A673 (cell line): ENCODE results near the gene SRGAP1. TPM values are rescaled to one million over a fixed set of nuclear protein-coding genes. Genes with fewer than 3 reads are reported as not detected.

ENCODE experiments used
- BruUV-seq: library from RNA; stranded (reverse); fragments of 400-500 nt; replicated peaks from 2 replicates; lab custom pipeline; 2021; lab: Mats Ljungman, UMichigan
- CTCF ChIA-PET: fragments of 300-600 bp; sonication (Branson Sonifier 250); formaldehyde crosslinking; loops from one replicate; lab custom pipeline; 2022; ENCODE audit warnings: antibody characterized with exemption; lab: Charles Lee
- POLR2A ChIA-PET: fragments of 300-600 bp; sonication (Branson Sonifier 250); formaldehyde crosslinking; loops from one replicate; lab custom pipeline; 2022; ENCODE audit warnings: antibody characterized with exemption; ENCODE audit not compliant: low non-redundant PET; lab: Charles Lee
- DNase-seq: peaks from one replicate; pipeline ENCODE4 v3.0.0-alpha.2; 2015; ENCODE audit warnings: low spot score
- H3K27ac ChIP-seq: fragments of 200-600 bp; sonication (generic); 2 replicates; pipeline ENCODE4 v1.5.1; 2016; ENCODE audit warnings: mixed run types, low read depth, mild to moderate bottlenecking, mixed read lengths, antibody characterized with exemption, low read length; ENCODE audit not compliant: poor library complexity, severe bottlenecking
- H3K27me3 ChIP-seq: fragments of 200-600 bp; sonication (generic); replicated peaks from 2 replicates; pipeline ENCODE4 v1.6.1; 2017; ENCODE audit warnings: mixed run types, low read depth, mild to moderate bottlenecking, mixed read lengths, antibody characterized with exemption, low read length; ENCODE audit not compliant: insufficient read depth, poor library complexity
- H3K36me3 ChIP-seq: fragments of 200-600 bp; sonication (generic); 2 replicates; pipeline ENCODE4 v1.6.1; 2016; ENCODE audit warnings: mixed run types, mild to moderate bottlenecking, mixed read lengths, antibody characterized with exemption, low read length; ENCODE audit not compliant: insufficient read depth, poor library complexity, severe bottlenecking
- H3K4me1 ChIP-seq: fragments of 200-600 bp; sonication (generic); 2 replicates; pipeline ENCODE4 v1.6.1; 2017; ENCODE audit warnings: mixed run types, mild to moderate bottlenecking, mixed read lengths, antibody characterized with exemption, low read length; ENCODE audit not compliant: insufficient read depth, poor library complexity, severe bottlenecking
- H3K4me3 ChIP-seq: fragments of 200-600 bp; sonication (generic); 2 replicates; pipeline ENCODE4 v1.5.1; 2016; ENCODE audit warnings: low read depth, mixed run types, mild to moderate bottlenecking, mixed read lengths, low read length; ENCODE audit not compliant: poor library complexity, severe bottlenecking
- H3K9me3 ChIP-seq: fragments of 200-600 bp; sonication (generic); 2 replicates; pipeline ENCODE4 v1.6.1; 2016; ENCODE audit warnings: mixed run types, low read depth, mild to moderate bottlenecking, mixed read lengths, antibody characterized with exemption, low read length; ENCODE audit not compliant: poor library complexity, severe bottlenecking
- CTCF ChIP-seq: fragments of 300-800, 200-600 bp; sonication (generic); conservative IDR thresholded peaks from 2 replicates; pipeline ENCODE4 v1.5.1; 2017; ENCODE audit warnings: low read depth, mild to moderate bottlenecking, antibody characterized with exemption, low read length, moderate library complexity, mixed read lengths
- EZH2 ChIP-seq: fragments of 200-600 bp; sonication (generic); IDR thresholded peaks from 2 replicates; pipeline ENCODE4 v1.6.1; 2017; ENCODE audit warnings: borderline replicate concordance, low read depth, mild to moderate bottlenecking, mixed read lengths, antibody characterized with exemption, low read length; ENCODE audit not compliant: poor library complexity, severe bottlenecking
- intact Hi-C: fragments of 100-400 bp; cut with micrococcal nuclease; formaldehyde crosslinking; loops from one replicate; pipeline ENCODE4 v1.10.0; 2022; ENCODE audit not compliant: unreplicated experiment
- total RNA-seq: library from RNA; stranded (reverse); gene quantifications from 2 replicates; pipeline ENCODE4 v1.2.3, GENCODE V29; 2021

Gene SRGAP1
- total RNA-seq, 1 experiment from 2014 or later = 9.7 TPM

- DNase-seq = no peak
- Histone ChIP-seq H3K36me3 (no peaks in the 10 kb centered on the region), H3K27ac (peak overlapping the region; percentile 8), H3K4me3 (no peak overlapping the region), H3K27me3 (no peaks in the 10 kb centered on the region), H3K4me1 (peaks cover 73% of the 10 kb centered on the region), H3K9me3 (no peaks in the 10 kb centered on the region)
- TF ChIP-seq CTCF (no peak), EZH2 (no peak)
- CTCF ChIA-PET = no interaction called here
- no TSS peak for BruUV-seq
- intact Hi-C loops = no loop called here
- POLR2A ChIA-PET = no interaction called here
Observed at GRCh38 chr12:64085996-64086395, 241.5 kb downstream of the SRGAP1 start.

- intact Hi-C loops = no loop called here
- Histone ChIP-seq H3K36me3 (no peaks in the 10 kb centered on the region), H3K4me1 (peaks cover 78% of the 10 kb centered on the region), H3K4me3 (no peak overlapping the region), H3K9me3 (no peaks in the 10 kb centered on the region), H3K27me3 (no peaks in the 10 kb centered on the region), H3K27ac (peak overlapping the region; percentile 17)
- TF ChIP-seq CTCF (no peak), EZH2 (no peak)
- ChIA-PET CTCF (no interaction called here), POLR2A (no interaction called here)
- no TSS peak for BruUV-seq
- DNase-seq = no peak
Observed at GRCh38 chr12:64086946-64087345, 242.4 kb downstream of the SRGAP1 start.

GRCh38 chr12:64087761-64088160, 243.3 kb downstream of the SRGAP1 start:
- no peak for DNase-seq
- peak overlapping the region; percentile 1 for H3K4me3 ChIP-seq
- H3K27ac ChIP-seq = peak overlapping the region; percentile 75
- ChIA-PET POLR2A (no interaction called here), CTCF (no interaction called here)
- H3K4me1 ChIP-seq = peaks cover 78% of the 10 kb centered on the region
- TSS peak; percentile 93 for BruUV-seq
- no peaks in the 10 kb centered on the region for H3K36me3 ChIP-seq
- TF ChIP-seq EZH2 = no peak
- no peak for TF ChIP-seq CTCF
- no peaks in the 10 kb centered on the region for H3K9me3 ChIP-seq
- H3K27me3 ChIP-seq = no peaks in the 10 kb centered on the region
- intact Hi-C loops = no loop called here
